GM12875 (cell line): Measurements from ENCODE around the gene SECISBP2.

Experiments
- H3K4me3 ChIP-seq: one replicate; pipeline ENCODE4 v1.5.1; 2011; ENCODE audit warnings: low read depth, low read length, control low read depth
- CTCF ChIP-seq: IDR thresholded peaks from 2 replicates; pipeline ENCODE4 v1.5.1; 2011; ENCODE audit warnings: low read depth, mild to moderate bottlenecking, control low read depth, inconsistent platforms, low read length, moderate library complexity, borderline replicate concordance; ENCODE audit not compliant: insufficient read depth

Gene SECISBP2

GRCh38 chr9:89349607-89350006, 31.3 kb downstream of the SECISBP2 start:
- no peak overlapping the region for H3K4me3 ChIP-seq
- TF ChIP-seq CTCF = no peak

GRCh38 chr9:89350988-89351557, 32.8 kb downstream of the SECISBP2 start:
- TF ChIP-seq CTCF = no peak
- no peak overlapping the region for H3K4me3 ChIP-seq

GRCh38 chr9:89351584-89352300, 33.4 kb downstream of the SECISBP2 start:
- no peak for TF ChIP-seq CTCF
- no peak overlapping the region for H3K4me3 ChIP-seq

- no peak for TF ChIP-seq CTCF
Observed at GRCh38 chr9:89352451-89352850, 34.2 kb downstream of the SECISBP2 start.

GRCh38 chr9:89352874-89353649, 34.8 kb downstream of the SECISBP2 start:
- no peak for TF ChIP-seq CTCF
- H3K4me3 ChIP-seq = no peak overlapping the region

More at GRCh38 chr9:89352451-89352850, 34.2 kb downstream of the SECISBP2 start:
- no peak overlapping the region for H3K4me3 ChIP-seq

- H3K4me3 ChIP-seq = no peak overlapping the region
- TF ChIP-seq CTCF = no peak
Observed at GRCh38 chr9:89353989-89354388, 35.7 kb downstream of the SECISBP2 start.

GRCh38 chr9:89354471-89354870, 36.2 kb downstream of the SECISBP2 start:
- no peak overlapping the region for H3K4me3 ChIP-seq
- TF ChIP-seq CTCF = no peak
